SK-N-SH (cell line): ENCODE data around the gene KNSTRN. TPM values are rescaled to one million over a fixed set of nuclear protein-coding genes. Genes with fewer than 3 reads are reported as not detected.

Source experiments
- CTCF ChIA-PET: fragments of 300-600, 350-600 bp; formaldehyde crosslinking; extraction: SDS; loops from one replicate; lab custom pipeline; 2021; lab: Yijun Ruan, JAX
- POLR2A ChIA-PET: fragments of 350-600 bp; sonication (Branson Sonifier 250); formaldehyde crosslinking; extraction: SDS; loops from one replicate; lab custom pipeline; 2020; ENCODE audit warnings: antibody characterized with exemption, inconsistent platforms; lab: Yijun Ruan, JAX
- DNase-seq: peaks from one replicate; pipeline ENCODE4 v3.0.0; 2012
- H2AFZ ChIP-seq: fragments of 200-600 bp; sonication (generic); 2 replicates; pipeline ENCODE4 v1.8.1; 2016; ENCODE audit warnings: antibody characterized with exemption, mild to moderate bottlenecking, low read depth
- H3F3A ChIP-seq: fragments of 200-600 bp; sonication (generic); replicated peaks from 2 replicates; pipeline ENCODE3; 2016; ENCODE audit warnings: antibody characterized with exemption, mild to moderate bottlenecking; ENCODE audit not compliant: insufficient read depth
- H3K27ac ChIP-seq, 2 experiments: fragments of 200-500 bp in 1 of 2; fragments of 200-600 bp in 1 of 2; sonication (Bioruptor generic) in 1 of 2; sonication (generic), shearing (Covaris generic) in 1 of 2; 2 replicates each; pipeline versions ENCODE4 v1.5.1 to v1.6.1; 2014 to 2016; ENCODE audit warnings: low read depth in 2 of 2, inconsistent platforms in 1 of 2, low read length in 1 of 2, mild to moderate bottlenecking in 1 of 2, mixed read lengths in 1 of 2
- H3K27me3 ChIP-seq: fragments of 200-600 bp; sonication (generic), shearing (Covaris generic); 2 replicates; pipeline ENCODE4 v1.6.1; 2016; ENCODE audit warnings: mixed run types; ENCODE audit not compliant: insufficient read depth
- H3K36me3 ChIP-seq, 2 experiments: fragments of 200-500 bp in 1 of 2; fragments of 200-600 bp in 1 of 2; sonication (Bioruptor generic) in 1 of 2; sonication (generic) in 1 of 2; replicated peaks in 1 of 2; 2 replicates each; pipeline versions ENCODE3 to v1.5.1; 2014 to 2016; ENCODE audit warnings: low read length in 1 of 2, mild to moderate bottlenecking in 1 of 2; ENCODE audit not compliant: insufficient read depth in 2 of 2, control insufficient read depth in 1 of 2
- H3K4me1 ChIP-seq, 2 experiments: fragments of 200-500 bp in 1 of 2; fragments of 200-600 bp in 1 of 2; sonication (Bioruptor generic) in 1 of 2; sonication (generic), shearing (Covaris generic) in 1 of 2; 2 replicates each; pipeline versions ENCODE4 v1.5.1 to v1.6.1; 2014 to 2016; ENCODE audit warnings: low read depth in 1 of 2, low read length in 1 of 2, mixed run types in 1 of 2; ENCODE audit not compliant: insufficient read depth in 2 of 2, control insufficient read depth in 1 of 2
- H3K4me2 ChIP-seq: fragments of 200-600 bp; sonication (generic), shearing (Covaris generic); 2 replicates; pipeline ENCODE4 v1.6.1; 2017; ENCODE audit warnings: mixed run types
- H3K4me3 ChIP-seq, 2 experiments: fragments of 200-500 bp in 1 of 2; fragments of 200-600 bp in 1 of 2; sonication (Bioruptor generic) in 1 of 2; sonication (generic), shearing (Covaris generic) in 1 of 2; 2 replicates each; pipeline versions ENCODE4 v1.5.1 to v1.8.1; 2014 to 2016; ENCODE audit warnings: low read depth in 2 of 2, inconsistent platforms in 1 of 2, low read length in 1 of 2, mild to moderate bottlenecking in 1 of 2, mixed read lengths in 1 of 2, moderate library complexity in 1 of 2
- H3K79me2 ChIP-seq: fragments of 200-600 bp; sonication (generic); 2 replicates; pipeline ENCODE4 v1.8.1; 2017; ENCODE audit warnings: mild to moderate bottlenecking; ENCODE audit not compliant: insufficient read depth
- H3K9ac ChIP-seq: fragments of 200-600 bp; sonication (generic); 2 replicates; pipeline ENCODE4 v1.6.1; 2017; ENCODE audit warnings: mixed run types
- H3K9me2 ChIP-seq: fragments of 200-600 bp; sonication (generic); 2 replicates; pipeline ENCODE4 v1.6.1; 2017; ENCODE audit warnings: mixed run types
- H3K9me3 ChIP-seq: fragments of 200-600 bp; sonication (generic); 2 replicates; pipeline ENCODE4 v1.6.1; 2017; ENCODE audit warnings: mixed run types, mild to moderate bottlenecking, moderate library complexity
- H4K20me1 ChIP-seq: fragments of 200-600 bp; sonication (generic); 2 replicates; pipeline ENCODE4 v1.6.1; 2017; ENCODE audit warnings: mild to moderate bottlenecking, mixed run types; ENCODE audit not compliant: insufficient read depth
- ELF1 ChIP-seq: IDR thresholded peaks from 2 replicates; pipeline ENCODE4 v1.4.0; 2012
- FOXJ3 ChIP-seq: sonication (generic); formaldehyde crosslinking; IDR thresholded peaks from 2 replicates; pipeline ENCODE4 v1.5.1; 2020; ENCODE audit warnings: mild to moderate bottlenecking, missing genetic modification reagents
- FOXM1 ChIP-seq: IDR thresholded peaks from 2 replicates; pipeline ENCODE4 v1.4.0; 2012; ENCODE audit warnings: low read depth, mild to moderate bottlenecking
- GABPA ChIP-seq: IDR thresholded peaks from 2 replicates; pipeline ENCODE4 v1.4.0; 2012; ENCODE audit warnings: low read depth, mild to moderate bottlenecking
- MAX ChIP-seq: IDR thresholded peaks from 2 replicates; pipeline ENCODE4 v1.4.0; 2012; ENCODE audit warnings: low read depth
- MEF2A ChIP-seq: IDR thresholded peaks from 2 replicates; pipeline ENCODE4 v1.4.0; 2012; ENCODE audit warnings: low read depth, borderline replicate concordance
- NFIC ChIP-seq: IDR thresholded peaks from 2 replicates; pipeline ENCODE4 v1.4.0; 2012; ENCODE audit warnings: borderline replicate concordance
- NRF1 ChIP-seq: IDR thresholded peaks from 2 replicates; pipeline ENCODE4 v1.6.1; 2012; ENCODE audit warnings: low read depth, mild to moderate bottlenecking, low read length
- PBX3 ChIP-seq: IDR thresholded peaks from 2 replicates; pipeline ENCODE4; 2012
- RAD21 ChIP-seq: IDR thresholded peaks from 2 replicates; pipeline ENCODE4 v1.6.1; 2012; ENCODE audit warnings: mild to moderate bottlenecking, low read length
- RCOR1 ChIP-seq: fragments of 150-350 bp; IDR thresholded peaks from 2 replicates; pipeline ENCODE4 v1.6.1; 2017; ENCODE audit warnings: antibody characterized with exemption, low read length
- RXRA ChIP-seq: IDR thresholded peaks from 2 replicates; pipeline ENCODE4 v1.4.0; 2012; ENCODE audit warnings: low read depth, mild to moderate bottlenecking, borderline replicate concordance
- SMC3 ChIP-seq: IDR thresholded peaks from 2 replicates; pipeline ENCODE4 v1.6.1; 2012; ENCODE audit warnings: low read depth, low read length, improper control_type of control experiment
- TEAD4 ChIP-seq: IDR thresholded peaks from 2 replicates; pipeline ENCODE4 v1.4.0; 2012; ENCODE audit warnings: mild to moderate bottlenecking, borderline replicate concordance; ENCODE audit not compliant: insufficient read depth
- YY1 ChIP-seq: IDR thresholded peaks from 2 replicates; pipeline ENCODE4 v1.4.0; 2012; ENCODE audit warnings: low read depth, mild to moderate bottlenecking
- ZBTB33 ChIP-seq: IDR thresholded peaks from 2 replicates; pipeline ENCODE4 v1.4.0; 2012; ENCODE audit warnings: low read depth, borderline replicate concordance
- WGBS: methylation state at CpG from one replicate; pipeline ENCODE4 v1.1.6; 2017; ENCODE audit warnings: low lambda C conversion rate; 5-methylcytosine and 5-hydroxymethylcytosine counted together
- polyA plus RNA-seq, 3 experiments: library from polyadenylated mRNA; depleted of rRNA; stranded (reverse); fragments of >200 nt; gene quantifications; 2 replicates each; pipeline ENCODE4 v1.2.3, GENCODE V29; 2012
- TF ChIP-seq, protein P1 (sequence below): IDR thresholded peaks from 2 replicates; pipeline ENCODE4 v1.6.1; 2012; ENCODE audit warnings: mild to moderate bottlenecking, low read depth, low read length, moderate library complexity
- TF ChIP-seq, protein P2 (sequence below): fragments of 200-600 bp; sonication (generic); IDR thresholded peaks from 2 replicates; pipeline ENCODE4 v1.6.1; 2017; ENCODE audit warnings: antibody characterized with exemption, mild to moderate bottlenecking, moderate library complexity
- TF ChIP-seq, protein P3 (sequence below): IDR thresholded peaks from 2 replicates; pipeline ENCODE4 v1.4.0; 2012; ENCODE audit warnings: low read depth, borderline replicate concordance
- TF ChIP-seq, protein P4 (sequence below): fragments of 150-350 bp; IDR thresholded peaks from 2 replicates; pipeline ENCODE4 v1.6.1; 2017; ENCODE audit warnings: antibody characterized with exemption, low read length, low read depth, borderline replicate concordance

Gene KNSTRN
- polyA plus RNA-seq, 1 of the 3 experiments (the other 2 are of a cell fraction), result 25.5 TPM

DNA sequence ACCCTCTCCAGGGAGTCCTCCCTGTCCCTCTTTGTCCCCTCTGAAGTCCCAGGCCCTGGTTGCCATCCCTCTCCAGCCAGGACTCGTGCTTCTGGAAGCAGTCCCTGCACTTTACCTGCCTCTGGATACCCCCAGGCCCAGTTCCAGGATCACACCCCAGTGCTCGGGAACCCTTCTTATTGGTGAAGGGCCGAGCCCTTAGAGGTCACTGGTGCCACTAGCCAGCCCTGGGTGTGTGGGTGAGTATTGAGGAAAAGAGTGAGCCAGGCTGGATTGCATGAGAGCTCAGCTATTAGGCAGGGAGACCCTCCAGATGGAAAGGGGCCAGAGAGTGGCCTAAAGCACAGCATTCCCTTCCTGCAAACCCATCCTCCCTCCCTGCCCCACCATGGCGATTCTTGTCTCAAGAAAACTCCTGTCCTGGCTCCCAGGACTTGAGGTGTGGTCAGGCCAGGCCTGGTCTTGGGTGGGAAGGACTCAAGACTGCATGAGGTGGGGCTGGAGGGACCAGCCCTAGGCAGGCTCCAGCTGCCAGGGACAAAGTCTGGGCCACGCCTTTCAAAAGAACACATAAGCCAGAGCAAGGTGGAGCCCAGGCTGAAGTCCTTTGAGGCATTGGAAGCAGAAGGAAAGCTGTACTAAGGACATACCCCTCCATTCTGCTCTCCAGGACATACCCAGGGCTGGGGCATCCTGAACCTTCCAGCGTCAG, 36.5 kb upstream of the KNSTRN start:
- H3K9me3 ChIP-seq, result no peaks in the 10 kb centered on the region
- ChIA-PET POLR2A (interaction anchor here (1.3 kb wide), 1 partner anchor 71 kb away, joined by 5 read pairs; no protein-coding TSS in a partner anchor), CTCF (interaction anchor here (1.7 to 70.6 kb wide), 6 partner anchors 4 to 123 kb away, joined by 4 to 2194 read pairs (median 160); partner anchors contain the start of genes ANKRD63, CCDC9B, DISP2 and INAFM2)
- DNase-seq, result no peak
- H3K9ac ChIP-seq, result no peak overlapping the region
- TF ChIP-seq, protein P1, sequence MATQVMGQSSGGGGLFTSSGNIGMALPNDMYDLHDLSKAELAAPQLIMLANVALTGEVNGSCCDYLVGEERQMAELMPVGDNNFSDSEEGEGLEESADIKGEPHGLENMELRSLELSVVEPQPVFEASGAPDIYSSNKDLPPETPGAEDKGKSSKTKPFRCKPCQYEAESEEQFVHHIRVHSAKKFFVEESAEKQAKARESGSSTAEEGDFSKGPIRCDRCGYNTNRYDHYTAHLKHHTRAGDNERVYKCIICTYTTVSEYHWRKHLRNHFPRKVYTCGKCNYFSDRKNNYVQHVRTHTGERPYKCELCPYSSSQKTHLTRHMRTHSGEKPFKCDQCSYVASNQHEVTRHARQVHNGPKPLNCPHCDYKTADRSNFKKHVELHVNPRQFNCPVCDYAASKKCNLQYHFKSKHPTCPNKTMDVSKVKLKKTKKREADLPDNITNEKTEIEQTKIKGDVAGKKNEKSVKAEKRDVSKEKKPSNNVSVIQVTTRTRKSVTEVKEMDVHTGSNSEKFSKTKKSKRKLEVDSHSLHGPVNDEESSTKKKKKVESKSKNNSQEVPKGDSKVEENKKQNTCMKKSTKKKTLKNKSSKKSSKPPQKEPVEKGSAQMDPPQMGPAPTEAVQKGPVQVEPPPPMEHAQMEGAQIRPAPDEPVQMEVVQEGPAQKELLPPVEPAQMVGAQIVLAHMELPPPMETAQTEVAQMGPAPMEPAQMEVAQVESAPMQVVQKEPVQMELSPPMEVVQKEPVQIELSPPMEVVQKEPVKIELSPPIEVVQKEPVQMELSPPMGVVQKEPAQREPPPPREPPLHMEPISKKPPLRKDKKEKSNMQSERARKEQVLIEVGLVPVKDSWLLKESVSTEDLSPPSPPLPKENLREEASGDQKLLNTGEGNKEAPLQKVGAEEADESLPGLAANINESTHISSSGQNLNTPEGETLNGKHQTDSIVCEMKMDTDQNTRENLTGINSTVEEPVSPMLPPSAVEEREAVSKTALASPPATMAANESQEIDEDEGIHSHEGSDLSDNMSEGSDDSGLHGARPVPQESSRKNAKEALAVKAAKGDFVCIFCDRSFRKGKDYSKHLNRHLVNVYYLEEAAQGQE, result no peak
- TF ChIP-seq NRF1 (no peak), PBX3 (no peak), ZBTB33 (no peak), TEAD4 (no peak), RAD21 (no peak), YY1 (no peak), MEF2A (no peak), FOXM1 (no peak), NFIC (no peak), RXRA (no peak), ELF1 (no peak), RCOR1 (no peak), FOXJ3 (no peak), GABPA (no peak), SMC3 (no peak), MAX (no peak)
- TF ChIP-seq, protein P2, sequence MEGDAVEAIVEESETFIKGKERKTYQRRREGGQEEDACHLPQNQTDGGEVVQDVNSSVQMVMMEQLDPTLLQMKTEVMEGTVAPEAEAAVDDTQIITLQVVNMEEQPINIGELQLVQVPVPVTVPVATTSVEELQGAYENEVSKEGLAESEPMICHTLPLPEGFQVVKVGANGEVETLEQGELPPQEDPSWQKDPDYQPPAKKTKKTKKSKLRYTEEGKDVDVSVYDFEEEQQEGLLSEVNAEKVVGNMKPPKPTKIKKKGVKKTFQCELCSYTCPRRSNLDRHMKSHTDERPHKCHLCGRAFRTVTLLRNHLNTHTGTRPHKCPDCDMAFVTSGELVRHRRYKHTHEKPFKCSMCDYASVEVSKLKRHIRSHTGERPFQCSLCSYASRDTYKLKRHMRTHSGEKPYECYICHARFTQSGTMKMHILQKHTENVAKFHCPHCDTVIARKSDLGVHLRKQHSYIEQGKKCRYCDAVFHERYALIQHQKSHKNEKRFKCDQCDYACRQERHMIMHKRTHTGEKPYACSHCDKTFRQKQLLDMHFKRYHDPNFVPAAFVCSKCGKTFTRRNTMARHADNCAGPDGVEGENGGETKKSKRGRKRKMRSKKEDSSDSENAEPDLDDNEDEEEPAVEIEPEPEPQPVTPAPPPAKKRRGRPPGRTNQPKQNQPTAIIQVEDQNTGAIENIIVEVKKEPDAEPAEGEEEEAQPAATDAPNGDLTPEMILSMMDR, result no peak
- TF ChIP-seq, protein P3, sequence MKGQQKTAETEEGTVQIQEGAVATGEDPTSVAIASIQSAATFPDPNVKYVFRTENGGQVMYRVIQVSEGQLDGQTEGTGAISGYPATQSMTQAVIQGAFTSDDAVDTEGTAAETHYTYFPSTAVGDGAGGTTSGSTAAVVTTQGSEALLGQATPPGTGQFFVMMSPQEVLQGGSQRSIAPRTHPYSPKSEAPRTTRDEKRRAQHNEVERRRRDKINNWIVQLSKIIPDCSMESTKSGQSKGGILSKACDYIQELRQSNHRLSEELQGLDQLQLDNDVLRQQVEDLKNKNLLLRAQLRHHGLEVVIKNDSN, result no peak
- TF ChIP-seq, protein P4, sequence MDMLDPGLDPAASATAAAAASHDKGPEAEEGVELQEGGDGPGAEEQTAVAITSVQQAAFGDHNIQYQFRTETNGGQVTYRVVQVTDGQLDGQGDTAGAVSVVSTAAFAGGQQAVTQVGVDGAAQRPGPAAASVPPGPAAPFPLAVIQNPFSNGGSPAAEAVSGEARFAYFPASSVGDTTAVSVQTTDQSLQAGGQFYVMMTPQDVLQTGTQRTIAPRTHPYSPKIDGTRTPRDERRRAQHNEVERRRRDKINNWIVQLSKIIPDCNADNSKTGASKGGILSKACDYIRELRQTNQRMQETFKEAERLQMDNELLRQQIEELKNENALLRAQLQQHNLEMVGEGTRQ, result no peak
- no peak overlapping the region for H2AFZ ChIP-seq
- H3K27ac ChIP-seq, result no peak overlapping the region
- H3K4me1 ChIP-seq, result peaks cover 18 to 27% of the 10 kb centered on the region in 2 experiments; a peak in 3 of 4 replicates
- no peaks in the 10 kb centered on the region for H4K20me1 ChIP-seq
- no peak overlapping the region for H3K4me3 ChIP-seq
- H3K27me3 ChIP-seq, result no peaks in the 10 kb centered on the region
- H3F3A ChIP-seq, result peaks cover 34% of the 10 kb centered on the region
- peaks cover 5% of the 10 kb centered on the region for H3K79me2 ChIP-seq
- no peaks in the 10 kb centered on the region for H3K36me3 ChIP-seq
- no peaks in the 10 kb centered on the region for H3K9me2 ChIP-seq
- 73% methylated on average over 3 of the region's 6 CpGs for WGBS
- H3K4me2 ChIP-seq, result no peak overlapping the region
